ENCODE measurements around the gene PHF3. TPM values are rescaled to one million over a fixed set of nuclear protein-coding genes. Genes with fewer than 3 reads are reported as not detected.

The PHF3 gene
- total RNA-seq, 1 experiment from 2014 or later, result 40.0 TPM

DNA sequence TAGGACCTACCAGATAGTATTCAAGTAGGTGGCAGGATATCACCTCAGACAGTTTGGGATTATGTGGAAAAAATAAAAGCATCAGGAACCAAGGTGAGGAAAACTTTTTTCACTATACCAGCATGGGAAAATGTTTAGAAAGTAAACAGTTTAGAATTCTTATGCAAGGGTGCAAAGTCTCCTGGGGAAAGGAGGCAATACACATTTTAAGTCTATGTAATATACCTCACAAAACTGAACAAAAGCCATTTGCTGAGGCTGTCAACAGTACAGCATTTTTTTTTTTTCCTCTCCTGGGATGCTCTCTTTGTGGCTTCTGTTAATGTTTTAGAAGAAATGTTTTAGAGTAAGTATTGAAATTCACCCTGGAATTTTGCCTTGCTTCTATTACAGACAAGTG is 73.5 kb downstream of the PHF3 start:
- H3K27ac ChIP-seq (ENCODE audit: low read length), result no peak overlapping the region
- no peaks in the 10 kb centered on the region for H3K27me3 ChIP-seq (ENCODE audit: control insufficient read depth, insufficient read depth, low read length)
- TF ChIP-seq, protein P1, sequence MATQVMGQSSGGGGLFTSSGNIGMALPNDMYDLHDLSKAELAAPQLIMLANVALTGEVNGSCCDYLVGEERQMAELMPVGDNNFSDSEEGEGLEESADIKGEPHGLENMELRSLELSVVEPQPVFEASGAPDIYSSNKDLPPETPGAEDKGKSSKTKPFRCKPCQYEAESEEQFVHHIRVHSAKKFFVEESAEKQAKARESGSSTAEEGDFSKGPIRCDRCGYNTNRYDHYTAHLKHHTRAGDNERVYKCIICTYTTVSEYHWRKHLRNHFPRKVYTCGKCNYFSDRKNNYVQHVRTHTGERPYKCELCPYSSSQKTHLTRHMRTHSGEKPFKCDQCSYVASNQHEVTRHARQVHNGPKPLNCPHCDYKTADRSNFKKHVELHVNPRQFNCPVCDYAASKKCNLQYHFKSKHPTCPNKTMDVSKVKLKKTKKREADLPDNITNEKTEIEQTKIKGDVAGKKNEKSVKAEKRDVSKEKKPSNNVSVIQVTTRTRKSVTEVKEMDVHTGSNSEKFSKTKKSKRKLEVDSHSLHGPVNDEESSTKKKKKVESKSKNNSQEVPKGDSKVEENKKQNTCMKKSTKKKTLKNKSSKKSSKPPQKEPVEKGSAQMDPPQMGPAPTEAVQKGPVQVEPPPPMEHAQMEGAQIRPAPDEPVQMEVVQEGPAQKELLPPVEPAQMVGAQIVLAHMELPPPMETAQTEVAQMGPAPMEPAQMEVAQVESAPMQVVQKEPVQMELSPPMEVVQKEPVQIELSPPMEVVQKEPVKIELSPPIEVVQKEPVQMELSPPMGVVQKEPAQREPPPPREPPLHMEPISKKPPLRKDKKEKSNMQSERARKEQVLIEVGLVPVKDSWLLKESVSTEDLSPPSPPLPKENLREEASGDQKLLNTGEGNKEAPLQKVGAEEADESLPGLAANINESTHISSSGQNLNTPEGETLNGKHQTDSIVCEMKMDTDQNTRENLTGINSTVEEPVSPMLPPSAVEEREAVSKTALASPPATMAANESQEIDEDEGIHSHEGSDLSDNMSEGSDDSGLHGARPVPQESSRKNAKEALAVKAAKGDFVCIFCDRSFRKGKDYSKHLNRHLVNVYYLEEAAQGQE (IDR thresholded peaks at IDR 0.05; ENCODE audit: insufficient read depth in 1 of 2, low read depth in 2 of 2, low read length in 1 of 2), result no peak
- ATAC-seq (no peak), DNase-seq (ENCODE audit: low read depth, low spot score) (no peak)
- no peak overlapping the region for H3K4me3 ChIP-seq (ENCODE audit: low read depth in 2 of 2, low read length in 2 of 2)
- H3K36me3 ChIP-seq (ENCODE audit: control insufficient read depth, insufficient read depth, low read length), result peaks cover 60% of the 10 kb centered on the region
- POLR2A ChIA-PET, result no interaction called here
- intact Hi-C loops (cut with micrococcal nuclease; ENCODE audit: unreplicated experiment) (no loop called here), in situ Hi-C loops (cut with HindIII; ENCODE audit: low pct_unique_long_range_greater_than_20kb, low sequenced_read_pairs) (no loop called here)
- BruUV-seq (replicated peaks), result no TSS peak
- H3K9me3 ChIP-seq (ENCODE audit: control insufficient read depth, insufficient read depth, low read depth, low read length), result no peaks in the 10 kb centered on the region
- H3K4me1 ChIP-seq (ENCODE audit: control insufficient read depth, insufficient read depth, low read length), result no peaks in the 10 kb centered on the region
- CTCF ChIA-PET, result no interaction called here

DNA sequence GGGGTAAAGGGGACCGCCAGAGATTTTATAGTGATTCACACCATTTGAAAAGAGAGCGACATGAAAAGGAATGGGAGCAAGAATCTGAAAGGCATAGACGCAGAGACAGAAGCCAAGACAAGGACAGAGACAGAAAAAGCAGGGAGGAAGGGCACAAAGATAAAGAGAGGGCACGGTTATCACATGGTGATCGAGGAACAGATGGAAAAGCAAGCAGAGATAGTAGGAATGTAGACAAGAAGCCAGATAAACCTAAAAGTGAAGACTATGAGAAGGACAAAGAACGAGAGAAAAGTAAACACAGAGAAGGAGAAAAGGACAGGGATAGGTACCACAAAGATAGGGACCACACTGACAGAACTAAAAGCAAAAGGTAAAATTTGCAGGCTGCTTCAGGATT is 77.7 kb downstream of the PHF3 start:
- TF ChIP-seq, protein P1 (IDR thresholded peaks at IDR 0.05; ENCODE audit: insufficient read depth in 1 of 2, low read depth in 2 of 2, low read length in 1 of 2), result no peak
- TF ChIP-seq SIN3A (IDR thresholded peaks at IDR 0.05; ENCODE audit: borderline replicate concordance, insufficient read depth, low read depth, low read length) (no peak), TCF7L2 (IDR thresholded peaks at IDR 0.05; ENCODE audit: low read depth, low read length) (no peak), POLR2AphosphoS5 (IDR thresholded peaks at IDR 0.05; ENCODE audit: low read depth, low read length) (no peak)
- TF ChIP-seq, protein P2, sequence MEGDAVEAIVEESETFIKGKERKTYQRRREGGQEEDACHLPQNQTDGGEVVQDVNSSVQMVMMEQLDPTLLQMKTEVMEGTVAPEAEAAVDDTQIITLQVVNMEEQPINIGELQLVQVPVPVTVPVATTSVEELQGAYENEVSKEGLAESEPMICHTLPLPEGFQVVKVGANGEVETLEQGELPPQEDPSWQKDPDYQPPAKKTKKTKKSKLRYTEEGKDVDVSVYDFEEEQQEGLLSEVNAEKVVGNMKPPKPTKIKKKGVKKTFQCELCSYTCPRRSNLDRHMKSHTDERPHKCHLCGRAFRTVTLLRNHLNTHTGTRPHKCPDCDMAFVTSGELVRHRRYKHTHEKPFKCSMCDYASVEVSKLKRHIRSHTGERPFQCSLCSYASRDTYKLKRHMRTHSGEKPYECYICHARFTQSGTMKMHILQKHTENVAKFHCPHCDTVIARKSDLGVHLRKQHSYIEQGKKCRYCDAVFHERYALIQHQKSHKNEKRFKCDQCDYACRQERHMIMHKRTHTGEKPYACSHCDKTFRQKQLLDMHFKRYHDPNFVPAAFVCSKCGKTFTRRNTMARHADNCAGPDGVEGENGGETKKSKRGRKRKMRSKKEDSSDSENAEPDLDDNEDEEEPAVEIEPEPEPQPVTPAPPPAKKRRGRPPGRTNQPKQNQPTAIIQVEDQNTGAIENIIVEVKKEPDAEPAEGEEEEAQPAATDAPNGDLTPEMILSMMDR (IDR thresholded peaks at IDR 0.05), result no peak
- H3K27ac ChIP-seq (ENCODE audit: low read length), result no peak overlapping the region
- ATAC-seq (no peak), DNase-seq (ENCODE audit: low read depth, low spot score) (no peak)
- no peaks in the 10 kb centered on the region for H3K9me3 ChIP-seq (ENCODE audit: control insufficient read depth, insufficient read depth, low read depth, low read length)
- ChIA-PET CTCF (no interaction called here), POLR2A (no interaction called here)
- no peak overlapping the region for H3K4me3 ChIP-seq (ENCODE audit: low read depth in 2 of 2, low read length in 2 of 2)
- BruUV-seq (replicated peaks), result TSS peak; percentile 46
- intact Hi-C loops (cut with micrococcal nuclease; ENCODE audit: unreplicated experiment) (no loop called here), in situ Hi-C loops (cut with HindIII; ENCODE audit: low pct_unique_long_range_greater_than_20kb, low sequenced_read_pairs) (no loop called here)
- no peaks in the 10 kb centered on the region for H3K27me3 ChIP-seq (ENCODE audit: control insufficient read depth, insufficient read depth, low read length)
- H3K4me1 ChIP-seq (ENCODE audit: control insufficient read depth, insufficient read depth, low read length), result no peaks in the 10 kb centered on the region
- peaks cover 45% of the 10 kb centered on the region for H3K36me3 ChIP-seq (ENCODE audit: control insufficient read depth, insufficient read depth, low read length)
